Activated CD8-positive, alpha-beta memory T cell treated with anti-CD3 and anti-CD28 coated beads, Interleukin-2, amount 50 U/mL, for 1 hour (primary cell): ENCODE measurements around the gene CNST.
"Not testable (repeated sequence)": the region's sequence is repeated elsewhere in the genome, so short reads cannot be mapped to it uniquely, and the experiment has no call there.

ENCODE experiments used
- DNase-seq: peaks from one replicate; pipeline ENCODE4 v3.0.0-alpha.2; 2020; ENCODE audit errors: extremely low read depth

Gene CNST

DNA sequence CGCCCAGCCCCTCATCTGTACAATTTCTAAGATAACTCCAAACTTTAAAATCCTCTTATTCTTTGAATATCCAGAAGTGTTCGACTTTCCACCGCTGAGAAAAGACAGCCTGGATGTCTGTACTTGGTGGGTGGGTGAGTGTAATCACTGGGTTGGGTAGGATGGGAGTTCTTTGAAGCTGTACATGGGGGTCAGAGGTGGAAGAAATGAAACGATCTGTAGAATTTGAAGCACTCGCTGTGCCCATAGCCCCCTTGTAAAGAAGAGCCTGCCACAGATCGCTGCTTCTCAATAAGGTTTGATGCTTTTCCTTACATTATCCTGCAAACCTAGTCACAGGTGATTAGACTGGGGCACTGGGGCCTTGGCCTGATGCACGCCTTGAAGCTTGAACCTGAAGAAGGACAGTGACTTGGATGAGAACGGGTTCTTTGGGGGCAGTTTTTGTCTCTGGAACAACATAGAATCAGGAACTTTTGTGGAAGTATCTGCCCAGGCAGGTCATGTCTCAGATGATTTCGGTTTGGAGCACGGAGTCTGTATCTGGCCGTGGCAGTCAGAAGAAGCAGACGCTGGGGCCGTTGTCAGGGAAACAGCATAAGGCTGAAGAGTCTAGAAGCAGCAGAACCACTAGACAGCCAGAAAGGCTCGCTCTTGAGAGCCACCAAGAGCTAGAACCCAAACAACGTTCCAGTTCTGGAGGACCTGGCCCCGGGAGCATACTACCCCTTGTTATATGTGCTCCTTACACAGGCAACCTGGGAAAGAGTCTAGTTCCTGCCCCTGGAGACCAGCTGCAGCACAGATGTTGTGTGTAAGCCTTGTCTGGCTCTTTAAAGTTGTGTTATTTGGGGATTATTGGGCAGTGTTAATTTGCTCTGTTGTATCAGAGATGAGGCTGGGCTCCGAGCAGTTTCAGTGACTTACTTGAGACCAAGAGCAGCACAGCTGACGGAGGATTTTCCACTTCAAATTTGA, 112.8 kb downstream of the CNST start:
- DNase-seq = no peak

DNA sequence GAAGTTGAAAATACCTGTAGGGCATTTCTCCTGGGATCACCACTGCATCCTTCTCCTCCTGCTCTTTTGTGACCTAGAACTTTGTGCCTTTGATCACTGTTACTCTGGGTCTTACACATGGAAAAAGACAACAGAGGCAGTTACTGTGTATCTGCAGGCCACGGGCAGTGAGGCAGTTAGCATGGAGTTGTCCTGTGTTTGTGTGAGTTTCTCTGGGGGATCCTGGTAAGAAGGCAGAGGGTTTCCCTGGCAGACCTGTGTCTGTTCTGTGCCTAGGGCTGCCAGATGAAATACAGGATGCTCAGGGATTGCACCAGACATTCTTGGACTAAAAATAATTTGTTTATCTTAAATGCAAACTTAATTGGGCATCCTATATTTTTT, 113.5 kb downstream of the CNST start:
- DNase-seq = no peak

DNA sequence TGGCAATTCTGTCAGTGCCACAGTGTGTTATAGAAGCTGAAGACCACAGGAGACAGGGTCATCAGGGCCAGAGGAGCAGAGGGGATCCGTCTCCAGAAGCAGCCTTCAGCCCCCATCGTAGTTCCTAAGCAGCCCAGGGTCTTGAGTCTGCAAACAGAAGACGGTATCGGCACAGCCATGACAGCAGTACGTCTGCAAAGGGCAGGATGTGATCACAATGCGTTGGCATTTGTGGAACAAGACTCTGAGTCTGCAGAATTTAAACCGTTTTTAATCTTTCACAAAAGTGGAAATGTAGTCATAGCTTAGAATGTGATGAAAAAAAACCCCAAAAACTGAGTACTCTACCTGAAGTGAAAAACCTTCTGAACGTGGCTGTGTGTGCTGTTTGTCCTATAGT, 113.9 kb downstream of the CNST start:
- no peak for DNase-seq

DNA sequence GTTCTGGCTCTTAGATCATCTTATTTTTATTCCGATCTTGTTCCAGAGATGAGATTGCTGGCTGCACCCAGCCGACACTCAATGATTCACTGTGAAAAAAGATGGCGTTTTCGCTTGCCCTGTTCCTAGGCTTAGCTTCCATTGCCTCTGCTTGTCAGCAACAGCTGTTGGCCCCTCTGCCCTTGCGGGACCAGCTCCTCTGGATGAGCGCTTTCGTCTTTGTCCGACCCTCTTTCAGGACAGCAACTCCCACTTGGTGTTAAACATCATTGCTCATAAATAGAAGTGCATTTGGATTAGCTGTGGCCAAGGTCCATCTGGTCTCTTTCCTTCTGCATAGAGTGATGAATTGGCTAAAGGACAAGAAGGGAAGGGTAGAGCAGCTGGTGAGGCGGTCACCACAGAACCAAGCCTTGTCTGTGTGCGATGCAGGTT, 114.5 kb downstream of the CNST start:
- no peak for DNase-seq

DNA sequence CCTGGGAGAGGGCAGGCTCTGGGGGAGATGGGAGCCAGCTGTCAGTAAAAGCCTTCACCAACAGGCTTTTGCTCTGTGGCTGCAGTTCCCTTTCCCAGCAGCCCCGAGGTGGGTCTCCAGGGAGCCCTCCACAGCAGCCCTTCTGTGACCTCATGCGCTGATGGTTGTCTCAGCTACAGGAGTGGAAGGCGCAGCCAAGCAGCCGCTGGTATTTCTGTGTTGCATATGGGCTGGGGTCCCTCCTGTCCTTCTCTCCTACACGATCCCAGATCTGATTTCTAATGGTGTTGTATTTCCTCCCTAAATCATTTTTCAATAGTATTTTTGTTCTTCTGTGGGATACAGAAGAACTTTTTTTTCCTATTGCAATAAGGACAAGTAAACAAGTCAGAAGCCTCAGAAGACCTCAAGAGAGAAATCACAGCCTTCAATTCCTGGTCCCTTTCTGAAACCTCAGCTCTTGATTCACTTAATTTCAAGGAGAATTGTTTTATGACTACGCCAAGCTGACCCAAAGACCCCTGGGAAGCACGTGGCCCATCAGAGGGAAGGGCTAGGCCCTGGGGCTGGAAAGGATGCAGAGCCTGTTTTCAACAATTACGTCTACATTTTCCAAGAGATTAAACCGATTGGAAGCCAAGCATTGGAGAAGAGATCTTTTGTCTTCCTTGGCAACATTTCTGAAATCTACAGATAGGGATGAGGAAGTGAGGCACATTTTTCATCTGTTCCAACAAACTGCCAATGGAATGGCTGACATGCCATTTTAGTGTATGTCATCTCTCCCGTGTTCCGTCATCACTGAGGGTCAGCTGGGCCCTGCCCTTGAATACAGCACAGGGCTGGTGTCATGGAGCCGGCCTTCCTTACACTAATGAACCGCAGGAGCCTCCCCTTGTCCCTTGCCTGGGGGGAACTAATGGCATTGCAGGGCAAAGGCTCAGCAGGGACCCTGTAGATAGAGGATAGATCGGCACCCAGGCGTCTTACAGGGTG, 115.9 kb downstream of the CNST start:
- DNase-seq = no peak

DNA sequence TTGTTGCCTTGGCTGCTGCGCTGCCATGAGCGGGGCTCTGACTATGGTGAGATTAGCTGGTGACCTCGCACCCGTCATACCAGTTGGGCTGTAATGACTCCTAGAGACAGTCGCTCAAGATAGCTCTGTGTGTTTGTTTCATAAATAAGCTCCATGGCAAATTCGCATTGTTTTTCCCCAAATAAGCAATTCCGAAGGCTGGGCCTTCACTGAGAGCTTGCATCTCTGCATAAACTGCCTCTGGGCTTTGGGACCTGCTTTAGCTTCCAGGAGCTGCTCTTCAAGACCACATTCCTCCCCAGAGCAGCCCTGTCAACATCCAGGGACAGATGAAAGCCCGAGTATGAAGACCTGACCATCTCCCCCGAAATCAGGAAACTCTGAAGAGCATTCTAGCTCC, 117.3 kb downstream of the CNST start:
- DNase-seq = no peak

DNA sequence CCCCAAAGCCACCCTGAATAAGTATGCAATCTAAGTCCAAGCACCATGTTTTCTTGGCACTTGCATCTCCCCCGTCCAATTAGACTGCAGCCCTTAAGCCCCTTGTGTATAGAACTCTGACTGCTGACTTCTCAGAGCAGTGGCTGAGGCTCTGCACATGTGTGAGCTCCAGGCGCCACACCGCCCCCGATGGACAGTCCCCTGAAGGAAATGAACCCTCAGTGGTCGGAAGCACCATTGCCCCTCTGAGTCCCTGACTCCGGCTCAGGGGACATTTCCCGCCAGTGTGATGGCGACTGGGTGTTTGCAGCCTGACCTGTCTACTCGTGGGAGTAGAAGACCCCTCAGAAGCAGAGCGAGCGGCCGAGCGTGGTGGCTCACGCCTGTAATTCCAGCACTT, 120.7 kb downstream of the CNST start:
- DNase-seq = no peak

DNA sequence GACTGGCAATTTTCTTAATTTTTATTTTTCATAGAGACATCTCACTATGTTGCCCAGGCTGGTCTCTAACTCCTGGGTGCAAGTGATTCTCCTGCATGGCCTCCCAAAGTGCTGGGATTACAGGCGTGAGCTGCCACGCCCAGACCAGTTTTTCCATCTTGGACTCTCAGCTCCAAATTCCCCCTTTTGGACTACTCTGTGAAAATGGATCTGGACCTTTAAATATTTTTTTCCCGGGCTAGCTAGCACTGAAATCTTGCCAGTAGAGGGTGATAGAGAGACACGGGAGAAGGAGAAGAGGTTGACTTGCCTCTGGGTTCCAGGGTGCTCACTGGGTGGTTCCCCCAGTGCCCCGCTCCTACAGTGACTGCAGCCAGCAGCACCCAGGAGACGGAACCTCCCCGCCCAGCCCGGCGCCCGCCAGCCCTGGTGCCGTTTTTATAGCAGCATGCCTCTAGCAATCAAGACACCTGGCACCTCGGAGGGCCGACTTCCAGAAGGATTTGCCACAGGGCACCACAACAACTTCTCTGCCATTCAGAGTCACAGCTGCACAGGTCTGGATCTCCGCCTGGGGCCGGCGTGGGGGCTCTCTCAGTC, 123.3 kb downstream of the CNST start:
- no peak for DNase-seq

DNA sequence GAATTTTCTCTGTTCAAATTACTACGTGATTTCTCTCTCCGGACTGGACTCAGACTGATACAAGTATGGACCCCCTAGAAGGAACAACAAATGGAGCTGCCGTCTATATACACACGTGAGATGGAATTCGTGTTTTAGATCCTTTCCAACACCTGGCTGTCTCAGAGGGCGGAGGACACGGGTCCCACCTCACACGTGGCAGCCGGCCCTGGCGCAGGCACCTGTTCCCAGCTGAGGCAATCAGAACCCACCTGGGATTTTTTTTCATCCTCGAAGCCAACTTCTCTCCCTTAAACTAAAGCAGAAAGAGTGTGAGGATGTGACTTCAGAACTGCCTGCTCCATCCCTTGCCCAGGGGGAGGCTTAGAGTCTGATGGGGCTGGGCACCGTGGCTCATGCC, 123.8 kb downstream of the CNST start:
- no peak for DNase-seq

DNA sequence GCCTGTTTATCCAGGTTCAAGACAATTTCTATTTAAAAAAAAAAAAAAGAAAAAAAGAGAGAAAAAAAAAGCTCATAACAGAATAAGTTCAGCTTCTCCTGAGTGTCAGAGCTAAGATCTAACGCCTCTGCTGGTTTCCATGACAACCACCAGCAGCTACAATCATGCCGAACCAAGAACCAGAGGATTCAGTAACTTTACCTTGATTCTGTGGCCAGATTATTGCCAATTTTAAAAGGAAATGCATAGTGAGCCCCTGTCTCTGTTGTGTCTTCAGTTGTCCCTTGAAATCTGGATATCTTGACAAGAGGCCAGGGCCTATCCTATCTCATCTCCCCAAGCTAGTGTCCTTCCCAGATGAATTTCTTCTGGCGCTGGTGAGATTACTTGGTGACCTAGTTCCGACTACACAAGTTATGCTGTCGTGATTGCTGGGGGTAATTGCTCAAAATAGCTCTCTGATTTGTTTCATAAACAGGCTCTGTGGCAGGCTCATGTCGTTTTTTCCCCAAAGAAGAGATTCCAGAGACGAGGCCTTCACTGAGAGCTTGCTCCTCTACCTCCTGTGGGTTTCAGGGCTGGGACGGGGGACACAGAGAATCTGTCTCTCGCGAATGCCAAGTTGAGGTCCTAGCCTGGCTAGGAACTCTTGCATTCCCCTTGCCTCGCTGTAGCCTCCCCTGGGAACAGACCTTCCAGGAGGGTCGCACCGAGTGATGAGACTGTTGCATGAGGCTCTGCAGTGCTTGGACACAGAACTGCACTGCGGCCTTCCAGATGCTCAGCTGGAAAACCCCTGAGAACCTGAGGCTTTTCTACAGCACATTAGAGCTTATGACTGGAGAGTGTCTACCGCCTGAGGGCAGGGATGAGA, 125.6 kb downstream of the CNST start:
- no peak for DNase-seq

DNA sequence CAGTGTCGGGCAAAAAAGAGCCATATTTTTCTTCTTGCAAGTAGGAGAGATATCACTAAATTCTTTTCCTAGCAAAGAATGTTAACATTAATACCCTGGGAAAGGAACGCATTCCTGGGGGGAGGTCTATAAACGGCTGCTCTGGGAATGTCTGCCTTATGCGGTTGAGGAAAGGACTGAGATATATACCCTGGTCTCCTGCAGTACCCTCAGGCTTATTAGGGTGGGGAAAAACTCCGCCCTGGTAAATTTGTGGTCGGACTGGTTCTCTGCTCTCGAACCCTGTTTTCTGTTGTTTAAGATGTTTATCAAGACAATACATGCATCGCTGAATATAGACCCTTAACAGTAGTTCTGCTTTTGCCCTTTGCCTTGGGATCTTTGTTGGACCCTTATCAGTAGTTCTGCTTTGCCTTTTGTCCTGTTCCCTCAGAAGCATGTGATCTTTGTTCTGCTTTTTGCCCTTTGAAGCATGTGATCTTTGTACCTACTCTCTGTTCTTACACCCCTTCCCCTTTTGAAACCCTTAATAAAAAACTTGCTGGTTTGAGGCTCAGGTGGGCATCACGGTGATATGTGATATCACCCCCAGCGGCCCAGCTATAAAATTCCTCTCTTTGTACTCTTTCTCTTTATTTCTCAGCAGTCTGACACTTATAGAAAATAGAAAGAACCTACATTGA, 128.1 kb downstream of the CNST start:
- DNase-seq = not testable (repeated sequence)

DNA sequence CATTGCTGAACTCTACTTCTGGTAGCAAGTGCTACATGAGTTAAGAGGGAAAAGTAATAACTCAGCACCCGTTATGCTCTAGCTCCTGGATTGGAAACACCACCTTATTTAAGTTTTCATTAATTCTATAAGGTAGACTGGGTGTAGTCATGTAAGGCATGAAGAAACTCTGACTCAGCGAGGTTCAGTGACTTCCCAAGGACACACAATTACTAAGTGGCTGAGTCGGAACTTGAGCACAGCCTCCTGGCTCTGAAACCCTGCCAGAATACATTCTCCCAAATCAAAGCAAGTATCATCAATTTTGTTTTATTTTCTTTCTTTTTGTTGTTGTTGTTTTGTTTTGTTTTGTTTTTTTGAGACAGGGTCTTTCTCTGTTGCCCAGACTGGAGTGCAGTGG, 128.9 kb downstream of the CNST start:
- no peak for DNase-seq

DNA sequence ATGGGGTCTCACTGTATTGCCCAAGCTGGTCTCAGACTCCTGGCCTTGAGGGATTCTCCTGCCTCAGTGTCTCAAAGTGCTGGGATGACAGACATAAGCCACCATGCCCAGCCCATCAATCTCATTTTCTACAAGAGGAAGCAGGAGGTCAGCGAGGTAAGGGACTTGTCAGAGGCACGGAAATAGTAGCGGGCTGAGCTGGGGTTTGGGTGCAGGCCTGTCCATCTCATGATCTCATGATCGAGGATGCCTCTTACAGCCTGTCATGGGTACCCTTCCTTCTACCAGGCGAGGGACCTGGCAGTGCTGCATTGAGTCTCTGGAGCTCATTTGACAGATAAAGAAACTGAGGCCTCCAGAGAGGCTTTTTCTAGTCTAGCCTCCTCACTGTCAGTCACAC, 129.4 kb downstream of the CNST start:
- no peak for DNase-seq

DNA sequence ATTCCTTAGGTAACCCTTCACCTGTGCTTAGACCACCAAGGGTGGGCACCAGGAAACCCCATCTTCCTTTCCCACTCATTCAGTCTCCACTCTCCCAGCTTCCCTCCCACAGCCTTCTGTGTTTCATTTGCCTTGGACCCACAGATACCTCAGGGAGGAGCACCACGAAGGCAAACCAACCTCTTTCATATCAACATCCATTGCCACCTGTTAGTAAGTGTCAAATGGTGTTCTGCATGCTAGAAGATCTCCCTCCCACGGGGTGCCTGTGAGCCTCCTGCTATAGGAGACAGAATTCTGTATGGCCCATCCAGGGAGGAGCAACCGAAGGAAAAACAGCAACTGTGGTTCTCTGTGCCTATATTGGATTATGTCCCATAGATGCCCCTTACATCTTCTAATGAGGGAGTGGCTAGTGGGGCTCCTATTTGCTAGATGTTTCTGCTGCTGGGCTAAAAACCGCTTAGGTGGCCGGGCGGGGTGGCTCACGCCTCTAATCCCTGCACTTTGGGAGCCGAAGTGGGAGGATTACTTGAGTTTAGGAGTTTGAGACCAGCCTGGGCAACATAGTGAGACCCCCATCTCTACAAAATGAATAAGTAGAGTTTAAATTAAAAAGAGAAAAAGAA, 132.3 kb downstream of the CNST start:
- DNase-seq = no peak

DNA sequence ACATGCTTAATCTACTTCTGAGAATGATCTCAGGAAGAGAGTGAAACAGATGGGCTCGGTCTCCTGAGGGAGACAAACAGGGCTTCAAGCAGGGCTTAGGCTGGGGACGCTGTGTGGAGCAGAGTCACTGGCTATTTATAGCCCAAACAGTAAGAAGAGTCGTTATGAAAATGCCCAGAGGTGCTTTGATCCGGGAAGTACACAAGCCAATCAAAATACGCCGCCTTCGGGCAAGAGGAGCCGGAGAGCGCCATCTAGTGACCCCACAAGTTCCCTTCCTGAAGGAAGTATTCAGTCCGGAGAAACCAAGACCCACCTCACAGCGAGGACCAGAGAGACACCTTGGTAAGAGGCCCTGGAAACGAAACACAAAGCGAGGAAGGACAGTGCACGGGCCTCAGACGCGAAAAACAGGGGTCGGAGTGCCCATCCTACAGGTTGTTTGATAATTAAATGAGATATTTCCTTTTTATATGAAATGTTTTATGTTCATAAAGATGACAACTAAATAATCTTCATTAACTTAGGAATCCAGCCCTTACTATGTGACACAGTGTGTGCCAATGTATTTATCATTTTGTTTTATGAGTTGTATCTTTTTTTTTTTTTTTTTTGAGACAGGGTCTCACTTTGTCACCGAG, 133.0 kb downstream of the CNST start:
- DNase-seq = peak; percentile 48

DNA sequence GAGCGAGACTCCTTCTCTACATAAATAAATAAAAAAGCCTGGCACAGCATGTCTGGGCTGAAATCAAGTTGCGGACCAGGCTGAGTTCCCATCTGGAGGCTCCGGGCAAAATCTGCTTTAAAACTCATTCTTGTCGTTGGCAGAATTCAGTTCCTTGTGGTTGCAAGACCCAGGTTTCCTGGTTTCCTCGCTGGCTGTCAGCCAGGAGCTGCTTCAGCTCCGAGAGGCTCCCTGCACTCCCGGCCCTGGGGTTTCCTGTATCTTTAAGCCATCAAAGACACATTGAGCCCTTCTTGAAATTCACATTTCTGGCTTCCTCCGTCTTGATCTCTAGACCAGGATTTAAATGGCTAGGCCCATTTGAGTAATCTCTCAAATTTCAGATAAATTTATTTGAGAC, 137.3 kb downstream of the CNST start:
- DNase-seq = no peak

DNA sequence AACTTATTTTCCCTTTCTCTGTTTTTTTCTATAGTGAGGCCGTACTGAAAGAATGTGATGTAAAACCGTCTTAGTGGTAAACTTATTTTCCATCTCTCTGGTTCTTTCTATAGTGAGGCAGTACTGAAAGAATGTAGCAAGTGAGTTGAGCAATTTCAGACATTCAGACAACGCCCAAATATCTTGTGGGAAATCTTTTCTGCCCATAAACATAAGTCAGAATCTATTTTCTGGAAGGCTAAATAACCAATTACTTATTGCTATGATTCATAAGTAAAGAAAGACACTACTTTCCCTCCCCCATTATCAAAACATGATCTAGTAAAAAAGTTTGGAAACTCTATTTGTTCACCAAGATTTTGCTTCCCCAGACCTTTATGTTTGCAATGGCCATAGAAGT, 139.1 kb downstream of the CNST start:
- DNase-seq = no peak

DNA sequence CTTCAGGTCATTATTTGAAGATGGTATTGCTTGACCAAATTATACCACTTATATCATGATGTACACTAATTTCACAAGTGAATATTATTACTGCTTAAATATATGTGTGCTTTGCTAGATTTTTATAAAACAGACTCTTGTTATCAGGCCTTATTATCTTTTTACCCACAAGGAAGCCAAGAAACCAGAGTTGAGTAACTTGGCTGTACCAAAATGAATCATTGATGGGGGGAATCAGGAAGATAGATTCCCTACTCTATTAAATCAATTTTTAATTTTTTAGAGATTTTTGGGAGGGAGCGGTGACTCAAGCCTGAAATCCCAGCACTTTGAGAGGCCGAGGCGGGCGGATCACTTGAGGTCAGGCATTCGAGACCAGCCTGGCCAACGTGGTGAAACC, 141.9 kb downstream of the CNST start:
- no peak for DNase-seq

DNA sequence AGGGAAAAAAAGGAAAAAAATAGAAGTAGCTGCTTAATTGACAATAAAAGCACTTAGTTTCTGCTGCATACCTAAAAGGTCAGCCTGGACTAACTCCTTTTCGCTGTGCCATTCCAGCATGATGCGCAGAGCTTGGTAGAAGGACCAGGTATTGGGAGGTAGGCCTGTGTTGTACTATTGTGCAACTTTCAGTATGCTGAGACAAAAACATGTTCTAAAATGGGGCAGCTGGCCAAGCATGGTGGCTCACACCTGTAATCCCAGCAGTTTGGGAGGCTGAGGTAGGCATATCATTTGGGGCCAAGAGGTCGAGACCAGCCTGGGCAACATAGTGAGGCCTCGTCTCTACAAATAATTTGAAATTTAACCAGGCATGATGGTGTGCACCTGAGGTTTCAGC, 142.9 kb downstream of the CNST start:
- no peak for DNase-seq

DNA sequence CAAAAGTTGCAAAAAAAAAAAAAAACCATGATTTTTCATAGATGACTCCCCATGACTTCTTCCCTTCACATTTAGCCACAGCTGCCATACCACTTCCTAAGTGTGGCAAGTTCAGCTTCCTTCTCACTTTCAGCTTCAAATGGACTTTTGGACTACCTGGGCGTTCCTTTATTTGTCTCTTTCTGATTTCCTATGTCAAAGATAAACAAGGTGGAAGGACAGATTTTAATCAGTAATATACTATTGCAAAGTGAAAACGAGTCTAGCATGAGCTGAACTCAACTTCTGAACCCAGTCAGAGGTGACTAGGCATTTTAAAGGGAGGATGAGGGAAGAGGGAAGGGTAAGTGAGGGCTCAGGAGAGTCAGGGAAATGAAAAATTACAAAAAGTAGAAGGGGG, 143.6 kb downstream of the CNST start:
- DNase-seq = no peak
